Activated B cell treated with CpG ODN at 0.5 μM for 24 hours (primary cell): Measurements from ENCODE around the gene FAM24B. TPM values are rescaled to one million over a fixed set of nuclear protein-coding genes. Genes with fewer than 3 reads are reported as not detected.

Experiments
- ATAC-seq: fragments of 200-7000 bp; cut with Tn5 transposase; one replicate; pipeline ENCODE4 v1.10.0; 2021; ENCODE audit warnings: low read depth, mild to moderate bottlenecking, moderate library complexity
- CTCF ChIA-PET: fragments of 350-600 bp; sonication (Branson Sonifier 250); formaldehyde crosslinking; loops from one replicate; lab custom pipeline; 2021; ENCODE audit warnings: antibody characterized with exemption; lab: Charles Lee
- POLR2A ChIA-PET: fragments of 350-600 bp; sonication (Branson Sonifier 250); formaldehyde crosslinking; loops from one replicate; lab custom pipeline; 2021; ENCODE audit warnings: antibody characterized with exemption; lab: Charles Lee
- DNase-seq: peaks from one replicate; pipeline ENCODE4 v3.0.0; 2022
- H3K27ac Mint-ChIP-seq: one replicate; pipeline ENCODE4 v1.8.0; 2020; ENCODE audit warnings: mixed read lengths
- H3K27me3 Mint-ChIP-seq: one replicate; pipeline ENCODE4 v1.8.0; 2021; ENCODE audit warnings: mixed read lengths
- H3K36me3 Mint-ChIP-seq: one replicate; pipeline ENCODE4 v1.8.0; 2021; ENCODE audit warnings: low read depth, mixed read lengths
- H3K4me1 Mint-ChIP-seq: one replicate; pipeline ENCODE4 v1.8.0; 2021; ENCODE audit warnings: mixed read lengths
- H3K4me3 Mint-ChIP-seq: one replicate; pipeline ENCODE4 v1.8.0; 2020; ENCODE audit warnings: mild to moderate bottlenecking, mixed read lengths
- H3K9me3 Mint-ChIP-seq: one replicate; pipeline ENCODE4 v1.8.0; 2020; ENCODE audit warnings: mixed read lengths
- CTCF ChIP-seq: fragments of 200-600 bp; IDR thresholded peaks from one replicate; pipeline ENCODE4 v1.8.0; 2022; ENCODE audit warnings: antibody characterized with exemption, mild to moderate bottlenecking
- intact Hi-C: fragments of 100-400 bp; cut with micrococcal nuclease; formaldehyde crosslinking; loops from one replicate; pipeline ENCODE4 v1.15.1; 2024
- total RNA-seq: library from RNA; stranded (reverse); gene quantifications from 2 replicates; pipeline ENCODE4 v1.2.3, GENCODE V29; 2022

The FAM24B gene
- total RNA-seq, 1 donor from 2014 or later = 10.0 TPM

GRCh38 chr10:122894261-122894944 is 15.0 kb upstream of the FAM24B start:
- intact Hi-C loops = no loop called here

GRCh38 chr10:122884166-122884565 is 4.8 kb upstream of the FAM24B start:
- CTCF ChIA-PET = no interaction called here
- no peak for TF ChIP-seq CTCF
- Mint-ChIP-seq H3K4me1 (peaks cover 12% of the 10 kb centered on the region), H3K4me3 (no peak overlapping the region), H3K36me3 (peaks cover 8% of the 10 kb centered on the region), H3K27ac (no peak overlapping the region), H3K9me3 (no peaks in the 10 kb centered on the region), H3K27me3 (no peaks in the 10 kb centered on the region)
- ATAC-seq (no peak), DNase-seq (no peak)
- POLR2A ChIA-PET = interaction anchor here (1.0 kb wide), 1 partner anchor 70 kb away, joined by 3 read pairs; the partner anchor contains the start of gene C10orf88
- intact Hi-C loops = no loop called here

More at GRCh38 chr10:122894261-122894944, 15.0 kb upstream of the FAM24B start:
- Mint-ChIP-seq H3K27ac (no peak overlapping the region), H3K27me3 (no peaks in the 10 kb centered on the region), H3K4me1 (no peaks in the 10 kb centered on the region), H3K4me3 (no peak overlapping the region), H3K36me3 (no peaks in the 10 kb centered on the region), H3K9me3 (no peaks in the 10 kb centered on the region)
- DNase-seq (no peak), ATAC-seq (no peak)
- ChIA-PET CTCF (no interaction called here), POLR2A (no interaction called here)
- no peak for TF ChIP-seq CTCF

- TF ChIP-seq CTCF = no peak
- Mint-ChIP-seq H3K27ac (no peak overlapping the region), H3K36me3 (peaks cover 7% of the 10 kb centered on the region), H3K27me3 (no peaks in the 10 kb centered on the region), H3K4me3 (no peak overlapping the region), H3K9me3 (no peaks in the 10 kb centered on the region), H3K4me1 (peaks cover 25% of the 10 kb centered on the region)
- ATAC-seq (no peak), DNase-seq (no peak)
- CTCF ChIA-PET = no interaction called here
- POLR2A ChIA-PET = no interaction called here
- intact Hi-C loops = no loop called here
Measured at GRCh38 chr10:122882766-122883165, 3.4 kb upstream of the FAM24B start.

- H3K4me3 Mint-ChIP-seq = peak overlapping the region; percentile 85
- intact Hi-C loops = loop anchor here (1.0 to 10.0 kb wide), 6 partner anchors 75 to 952 kb away; partner anchors contain the start of genes ATE1, BUB3, C10orf88 and IKZF5
- ChIA-PET POLR2A (no interaction called here), CTCF (no interaction called here)
- H3K27ac Mint-ChIP-seq = peak overlapping the region; percentile 84
- DNase-seq (no peak), ATAC-seq (peak; percentile 2)
- H3K36me3 Mint-ChIP-seq = peaks cover 15% of the 10 kb centered on the region
- H3K9me3 Mint-ChIP-seq = no peaks in the 10 kb centered on the region
- TF ChIP-seq CTCF = no peak
- H3K27me3 Mint-ChIP-seq = no peaks in the 10 kb centered on the region
- H3K4me1 Mint-ChIP-seq = peaks cover 42% of the 10 kb centered on the region
Measured at GRCh38 chr10:122878799-122879338, 512 bp downstream of the FAM24B start.

- no peak for TF ChIP-seq CTCF
- DNase-seq (no peak), ATAC-seq (no peak)
- no peak overlapping the region for H3K27ac Mint-ChIP-seq
- no peaks in the 10 kb centered on the region for H3K27me3 Mint-ChIP-seq
- peaks cover 15% of the 10 kb centered on the region for H3K36me3 Mint-ChIP-seq
- no peaks in the 10 kb centered on the region for H3K9me3 Mint-ChIP-seq
- intact Hi-C loops = loop anchor here (5.0 to 10.0 kb wide), 2 partner anchors 502 to 950 kb away; partner anchors contain the start of genes ATE1 and PLEKHA1
- H3K4me1 Mint-ChIP-seq = peaks cover 42% of the 10 kb centered on the region
- ChIA-PET CTCF (no interaction called here), POLR2A (no interaction called here)
- H3K4me3 Mint-ChIP-seq = peak overlapping the region; percentile 13
Measured at GRCh38 chr10:122877264-122877663, 2.1 kb downstream of the FAM24B start.
